Activated T-cell treated with anti-CD3 and anti-CD28 coated beads, Interleukin-2, amount 50 U/mL, for 72 hours (primary cell): ENCODE results near the gene MYO1B. TPM values are rescaled to one million over a fixed set of nuclear protein-coding genes. Genes with fewer than 3 reads are reported as not detected.

Experiments
- ATAC-seq, 2 donors: fragments of 150-1000 bp; cut with Tn5 transposase; replicated peaks in 1 of 2; 2 replicates each; pipeline ENCODE4 v1.10.0; 2021; ENCODE audit warnings: moderate library complexity in 2 of 2, mild to moderate bottlenecking in 1 of 2
- DNase-seq, 2 donors: peaks; one replicate each; pipeline ENCODE4 v3.0.0; 2021 to 2022; ENCODE audit warnings: mixed read lengths in 1 of 2
- H3K27ac Mint-ChIP-seq: one replicate; pipeline ENCODE4 v1.8.0; 2022; ENCODE audit warnings: mild to moderate bottlenecking, moderate library complexity, mixed read lengths
- H3K27me3 Mint-ChIP-seq: one replicate; pipeline ENCODE4 v1.8.0; 2022; ENCODE audit warnings: low read depth, mixed read lengths
- H3K36me3 Mint-ChIP-seq, 2 donors: one replicate each; pipeline ENCODE4 v1.8.0; 2022; ENCODE audit warnings: mixed read lengths in 2 of 2, mild to moderate bottlenecking in 1 of 2; ENCODE audit not compliant: insufficient read depth in 2 of 2
- H3K4me1 Mint-ChIP-seq: one replicate; pipeline ENCODE4 v1.8.0; 2022; ENCODE audit warnings: low read depth, mixed read lengths
- H3K4me3 Mint-ChIP-seq, 2 donors: one replicate each; pipeline ENCODE4 v1.8.0; 2022; ENCODE audit warnings: mild to moderate bottlenecking in 2 of 2, mixed read lengths in 2 of 2, moderate library complexity in 2 of 2
- H3K9me3 Mint-ChIP-seq, 2 donors: one replicate each; pipeline ENCODE4 v1.8.0; 2022; ENCODE audit warnings: mixed read lengths in 2 of 2
- total RNA-seq, 2 donors: library from RNA; stranded (reverse); gene quantifications; one replicate each; pipeline ENCODE4 v1.2.3, GENCODE V29; 2022

Gene MYO1B
- total RNA-seq, 2 donors from 2014 or later, result 24.4 to 37.5 TPM

- no peak for ATAC-seq
- Mint-ChIP-seq H3K9me3 (peaks cover 2 to 7% of the 10 kb centered on the region in 2 donors), H3K27me3 (peaks cover 4% of the 10 kb centered on the region), H3K4me1 (no peaks in the 10 kb centered on the region), H3K27ac (no peak overlapping the region), H3K36me3 (peaks cover 0 to 2% of the 10 kb centered on the region in 2 donors), H3K4me3 (no peak overlapping the region)
- DNase-seq, result no peak
Measured at GRCh38 chr2:191328150-191328809, 83.1 kb downstream of the MYO1B start.

GRCh38 chr2:191329841-191330240 is 84.6 kb downstream of the MYO1B start:
- H3K36me3 Mint-ChIP-seq, result no peaks in the 10 kb centered on the region
- H3K27me3 Mint-ChIP-seq, result no peaks in the 10 kb centered on the region
- no peak overlapping the region for H3K27ac Mint-ChIP-seq
- peaks cover 0 to 3% of the 10 kb centered on the region in 2 donors for H3K9me3 Mint-ChIP-seq
- DNase-seq (no peak), ATAC-seq (no peak)
- H3K4me3 Mint-ChIP-seq, result no peak overlapping the region
- no peaks in the 10 kb centered on the region for H3K4me1 Mint-ChIP-seq

GRCh38 chr2:191333911-191334357 is 88.7 kb downstream of the MYO1B start:
- DNase-seq, result no peak
- ATAC-seq, result no peak
- H3K4me1 Mint-ChIP-seq, result no peaks in the 10 kb centered on the region
- no peaks in the 10 kb centered on the region for H3K9me3 Mint-ChIP-seq
- H3K36me3 Mint-ChIP-seq, result no peaks in the 10 kb centered on the region
- no peak overlapping the region for H3K27ac Mint-ChIP-seq
- no peak overlapping the region for H3K4me3 Mint-ChIP-seq
- no peaks in the 10 kb centered on the region for H3K27me3 Mint-ChIP-seq

GRCh38 chr2:191335875-191336464 is 90.8 kb downstream of the MYO1B start:
- no peaks in the 10 kb centered on the region for H3K27me3 Mint-ChIP-seq
- no peak overlapping the region for H3K27ac Mint-ChIP-seq
- no peaks in the 10 kb centered on the region for H3K4me1 Mint-ChIP-seq
- H3K36me3 Mint-ChIP-seq, result no peaks in the 10 kb centered on the region
- no peaks in the 10 kb centered on the region for H3K9me3 Mint-ChIP-seq
- ATAC-seq, result no peak
- H3K4me3 Mint-ChIP-seq, result no peak overlapping the region
- DNase-seq, result no peak

GRCh38 chr2:191341436-191341835 is 96.2 kb downstream of the MYO1B start:
- no peak overlapping the region for H3K4me3 Mint-ChIP-seq
- ATAC-seq (no peak), DNase-seq (no peak)
- H3K4me1 Mint-ChIP-seq, result no peaks in the 10 kb centered on the region
- H3K9me3 Mint-ChIP-seq, result peaks cover 0 to 1% of the 10 kb centered on the region in 2 donors
- no peak overlapping the region for H3K27ac Mint-ChIP-seq
- no peaks in the 10 kb centered on the region for H3K27me3 Mint-ChIP-seq
- H3K36me3 Mint-ChIP-seq, result peaks cover 0 to 4% of the 10 kb centered on the region in 2 donors

GRCh38 chr2:191343796-191344338 is 98.7 kb downstream of the MYO1B start:
- ATAC-seq, result no peak
- H3K9me3 Mint-ChIP-seq, result peaks cover 0 to 1% of the 10 kb centered on the region in 2 donors
- no peaks in the 10 kb centered on the region for H3K27me3 Mint-ChIP-seq
- H3K4me1 Mint-ChIP-seq, result no peaks in the 10 kb centered on the region
- H3K36me3 Mint-ChIP-seq, result peaks cover 3 to 4% of the 10 kb centered on the region in 2 donors
- H3K27ac Mint-ChIP-seq, result no peak overlapping the region
- H3K4me3 Mint-ChIP-seq, result no peak overlapping the region
- no peak for DNase-seq

- ATAC-seq (no peak), DNase-seq (no peak)
- Mint-ChIP-seq H3K27me3 (no peaks in the 10 kb centered on the region), H3K36me3 (peaks cover 3 to 4% of the 10 kb centered on the region in 2 donors), H3K9me3 (peaks cover 0 to 1% of the 10 kb centered on the region in 2 donors), H3K4me1 (no peaks in the 10 kb centered on the region), H3K27ac (no peak overlapping the region), H3K4me3 (no peak overlapping the region)
Measured at GRCh38 chr2:191345788-191346187, 100.6 kb downstream of the MYO1B start.

GRCh38 chr2:191347154-191347553 is 102.0 kb downstream of the MYO1B start:
- no peaks in the 10 kb centered on the region for H3K27me3 Mint-ChIP-seq
- no peak for DNase-seq
- H3K4me1 Mint-ChIP-seq, result no peaks in the 10 kb centered on the region
- peaks cover 2 to 3% of the 10 kb centered on the region in 2 donors for H3K36me3 Mint-ChIP-seq
- ATAC-seq, result no peak
- H3K27ac Mint-ChIP-seq, result no peak overlapping the region
- peaks cover 0 to under 1% of the 10 kb centered on the region in 2 donors for H3K9me3 Mint-ChIP-seq
- no peak overlapping the region for H3K4me3 Mint-ChIP-seq

GRCh38 chr2:191347881-191348280 is 102.7 kb downstream of the MYO1B start:
- no peaks in the 10 kb centered on the region for H3K27me3 Mint-ChIP-seq
- no peak overlapping the region for H3K4me3 Mint-ChIP-seq
- H3K4me1 Mint-ChIP-seq, result no peaks in the 10 kb centered on the region
- no peak for ATAC-seq
- no peaks in the 10 kb centered on the region for H3K9me3 Mint-ChIP-seq
- DNase-seq, result no peak
- peaks cover 0 to 3% of the 10 kb centered on the region in 2 donors for H3K36me3 Mint-ChIP-seq
- no peak overlapping the region for H3K27ac Mint-ChIP-seq

GRCh38 chr2:191349990-191350389 is 104.8 kb downstream of the MYO1B start:
- H3K4me3 Mint-ChIP-seq, result no peak overlapping the region
- no peaks in the 10 kb centered on the region for H3K27me3 Mint-ChIP-seq
- no peak for ATAC-seq
- H3K9me3 Mint-ChIP-seq, result no peaks in the 10 kb centered on the region
- DNase-seq, result no peak
- H3K4me1 Mint-ChIP-seq, result no peaks in the 10 kb centered on the region
- H3K36me3 Mint-ChIP-seq, result peaks cover 0 to 6% of the 10 kb centered on the region in 2 donors
- no peak overlapping the region for H3K27ac Mint-ChIP-seq

GRCh38 chr2:191350826-191351225 is 105.6 kb downstream of the MYO1B start:
- no peak overlapping the region for H3K27ac Mint-ChIP-seq
- no peaks in the 10 kb centered on the region for H3K9me3 Mint-ChIP-seq
- no peaks in the 10 kb centered on the region for H3K4me1 Mint-ChIP-seq
- no peak overlapping the region for H3K4me3 Mint-ChIP-seq
- no peak for DNase-seq
- peaks cover 0 to 6% of the 10 kb centered on the region in 2 donors for H3K36me3 Mint-ChIP-seq
- ATAC-seq, result no peak
- no peaks in the 10 kb centered on the region for H3K27me3 Mint-ChIP-seq

GRCh38 chr2:191351298-191351697 is 106.1 kb downstream of the MYO1B start:
- H3K4me3 Mint-ChIP-seq, result no peak overlapping the region
- ATAC-seq (no peak), DNase-seq (no peak)
- H3K27ac Mint-ChIP-seq, result no peak overlapping the region
- peaks cover 0 to 6% of the 10 kb centered on the region in 2 donors for H3K36me3 Mint-ChIP-seq
- H3K9me3 Mint-ChIP-seq, result no peaks in the 10 kb centered on the region
- H3K27me3 Mint-ChIP-seq, result no peaks in the 10 kb centered on the region
- H3K4me1 Mint-ChIP-seq, result no peaks in the 10 kb centered on the region

- DNase-seq, result no peak
- Mint-ChIP-seq H3K4me1 (no peaks in the 10 kb centered on the region), H3K27ac (peak overlapping the region; percentile 35), H3K4me3 (no peak overlapping the region), H3K36me3 (peaks cover 0 to 6% of the 10 kb centered on the region in 2 donors), H3K9me3 (no peaks in the 10 kb centered on the region), H3K27me3 (no peaks in the 10 kb centered on the region)
- no peak for ATAC-seq
Measured at GRCh38 chr2:191351921-191352320, 106.7 kb downstream of the MYO1B start.
